SK-N-SH (cell line): ENCODE measurements around the gene PTCD1. TPM values are rescaled to one million over a fixed set of nuclear protein-coding genes. Genes with fewer than 3 reads are reported as not detected.

Experiments used
- CTCF ChIA-PET: fragments of 300-600, 350-600 bp; formaldehyde crosslinking; extraction: SDS; loops from one replicate; lab custom pipeline; 2021; lab: Yijun Ruan, JAX
- POLR2A ChIA-PET: fragments of 350-600 bp; sonication (Branson Sonifier 250); formaldehyde crosslinking; extraction: SDS; loops from one replicate; lab custom pipeline; 2020; ENCODE audit warnings: antibody characterized with exemption, inconsistent platforms; lab: Yijun Ruan, JAX
- DNase-seq: peaks from one replicate; pipeline ENCODE4 v3.0.0; 2012
- H2AFZ ChIP-seq: fragments of 200-600 bp; sonication (generic); 2 replicates; pipeline ENCODE4 v1.8.1; 2016; ENCODE audit warnings: antibody characterized with exemption, mild to moderate bottlenecking, low read depth
- H3F3A ChIP-seq: fragments of 200-600 bp; sonication (generic); replicated peaks from 2 replicates; pipeline ENCODE3; 2016; ENCODE audit warnings: antibody characterized with exemption, mild to moderate bottlenecking; ENCODE audit not compliant: insufficient read depth
- H3K27ac ChIP-seq, 2 experiments: fragments of 200-500 bp in 1 of 2; fragments of 200-600 bp in 1 of 2; sonication (Bioruptor generic) in 1 of 2; sonication (generic), shearing (Covaris generic) in 1 of 2; 2 replicates each; pipeline versions ENCODE4 v1.5.1 to v1.6.1; 2014 to 2016; ENCODE audit warnings: low read depth in 2 of 2, inconsistent platforms in 1 of 2, low read length in 1 of 2, mild to moderate bottlenecking in 1 of 2, mixed read lengths in 1 of 2
- H3K27me3 ChIP-seq: fragments of 200-600 bp; sonication (generic), shearing (Covaris generic); 2 replicates; pipeline ENCODE4 v1.6.1; 2016; ENCODE audit warnings: mixed run types; ENCODE audit not compliant: insufficient read depth
- H3K36me3 ChIP-seq, 2 experiments: fragments of 200-500 bp in 1 of 2; fragments of 200-600 bp in 1 of 2; sonication (Bioruptor generic) in 1 of 2; sonication (generic) in 1 of 2; replicated peaks in 1 of 2; 2 replicates each; pipeline versions ENCODE3 to v1.5.1; 2014 to 2016; ENCODE audit warnings: low read length in 1 of 2, mild to moderate bottlenecking in 1 of 2; ENCODE audit not compliant: insufficient read depth in 2 of 2, control insufficient read depth in 1 of 2
- H3K4me1 ChIP-seq, 2 experiments: fragments of 200-500 bp in 1 of 2; fragments of 200-600 bp in 1 of 2; sonication (Bioruptor generic) in 1 of 2; sonication (generic), shearing (Covaris generic) in 1 of 2; 2 replicates each; pipeline versions ENCODE4 v1.5.1 to v1.6.1; 2014 to 2016; ENCODE audit warnings: low read depth in 1 of 2, low read length in 1 of 2, mixed run types in 1 of 2; ENCODE audit not compliant: insufficient read depth in 2 of 2, control insufficient read depth in 1 of 2
- H3K4me2 ChIP-seq: fragments of 200-600 bp; sonication (generic), shearing (Covaris generic); 2 replicates; pipeline ENCODE4 v1.6.1; 2017; ENCODE audit warnings: mixed run types
- H3K4me3 ChIP-seq, 2 experiments: fragments of 200-500 bp in 1 of 2; fragments of 200-600 bp in 1 of 2; sonication (Bioruptor generic) in 1 of 2; sonication (generic), shearing (Covaris generic) in 1 of 2; 2 replicates each; pipeline versions ENCODE4 v1.5.1 to v1.8.1; 2014 to 2016; ENCODE audit warnings: low read depth in 2 of 2, inconsistent platforms in 1 of 2, low read length in 1 of 2, mild to moderate bottlenecking in 1 of 2, mixed read lengths in 1 of 2, moderate library complexity in 1 of 2
- H3K79me2 ChIP-seq: fragments of 200-600 bp; sonication (generic); 2 replicates; pipeline ENCODE4 v1.8.1; 2017; ENCODE audit warnings: mild to moderate bottlenecking; ENCODE audit not compliant: insufficient read depth
- H3K9ac ChIP-seq: fragments of 200-600 bp; sonication (generic); 2 replicates; pipeline ENCODE4 v1.6.1; 2017; ENCODE audit warnings: mixed run types
- H3K9me2 ChIP-seq: fragments of 200-600 bp; sonication (generic); 2 replicates; pipeline ENCODE4 v1.6.1; 2017; ENCODE audit warnings: mixed run types
- H3K9me3 ChIP-seq: fragments of 200-600 bp; sonication (generic); 2 replicates; pipeline ENCODE4 v1.6.1; 2017; ENCODE audit warnings: mixed run types, mild to moderate bottlenecking, moderate library complexity
- H4K20me1 ChIP-seq: fragments of 200-600 bp; sonication (generic); 2 replicates; pipeline ENCODE4 v1.6.1; 2017; ENCODE audit warnings: mild to moderate bottlenecking, mixed run types; ENCODE audit not compliant: insufficient read depth
- EP300 ChIP-seq, 2 experiments: IDR thresholded peaks; 2 replicates each; pipeline versions ENCODE4 v1.4.0 to v1.6.1; 2012; ENCODE audit warnings: borderline replicate concordance in 1 of 2, low read depth in 1 of 2, low read length in 1 of 2
- EZH2phosphoT487 ChIP-seq: fragments of 200-600 bp; sonication (generic); IDR thresholded peaks from 2 replicates; pipeline ENCODE4 v1.6.1; 2017; ENCODE audit warnings: low read depth, mixed run types, mild to moderate bottlenecking, antibody characterized with exemption, moderate library complexity, borderline replicate concordance
- FOSL2 ChIP-seq: IDR thresholded peaks from 2 replicates; pipeline ENCODE4 v1.4.0; 2012; ENCODE audit warnings: low read depth, mild to moderate bottlenecking, moderate library complexity, borderline replicate concordance
- FOXJ3 ChIP-seq: sonication (generic); formaldehyde crosslinking; IDR thresholded peaks from 2 replicates; pipeline ENCODE4 v1.5.1; 2020; ENCODE audit warnings: mild to moderate bottlenecking, missing genetic modification reagents
- GABPA ChIP-seq: IDR thresholded peaks from 2 replicates; pipeline ENCODE4 v1.4.0; 2012; ENCODE audit warnings: low read depth, mild to moderate bottlenecking
- MXI1 ChIP-seq: IDR thresholded peaks from 2 replicates; pipeline ENCODE4 v1.6.1; 2012; ENCODE audit warnings: mild to moderate bottlenecking, low read depth, low read length, improper control_type of control experiment
- NRF1 ChIP-seq: IDR thresholded peaks from 2 replicates; pipeline ENCODE4 v1.6.1; 2012; ENCODE audit warnings: low read depth, mild to moderate bottlenecking, low read length
- RAD21 ChIP-seq: IDR thresholded peaks from 2 replicates; pipeline ENCODE4 v1.6.1; 2012; ENCODE audit warnings: mild to moderate bottlenecking, low read length
- RCOR1 ChIP-seq: fragments of 150-350 bp; IDR thresholded peaks from 2 replicates; pipeline ENCODE4 v1.6.1; 2017; ENCODE audit warnings: antibody characterized with exemption, low read length
- RFX5 ChIP-seq: IDR thresholded peaks from 2 replicates; pipeline ENCODE4 v1.6.1; 2012; ENCODE audit warnings: mild to moderate bottlenecking, improper control_type of control experiment, low read length
- SIN3A ChIP-seq: IDR thresholded peaks from 2 replicates; pipeline ENCODE4 v1.6.1; 2012; ENCODE audit warnings: low read depth, mild to moderate bottlenecking, low read length, moderate library complexity, borderline replicate concordance
- TAF1 ChIP-seq: IDR thresholded peaks from 2 replicates; pipeline ENCODE4 v1.6.1; 2012; ENCODE audit warnings: low read depth, mild to moderate bottlenecking, low read length, moderate library complexity, borderline replicate concordance
- TCF12 ChIP-seq: IDR thresholded peaks from 2 replicates; pipeline ENCODE4 v1.4.0; 2012
- WGBS: methylation state at CpG from one replicate; pipeline ENCODE4 v1.1.6; 2017; ENCODE audit warnings: low lambda C conversion rate; 5-methylcytosine and 5-hydroxymethylcytosine counted together
- polyA plus RNA-seq, 3 experiments: library from polyadenylated mRNA; depleted of rRNA; stranded (reverse); fragments of >200 nt; gene quantifications; 2 replicates each; pipeline ENCODE4 v1.2.3, GENCODE V29; 2012
- TF ChIP-seq, protein P1 (sequence below): fragments of 150-350 bp; IDR thresholded peaks from 2 replicates; pipeline ENCODE4 v1.6.1; 2017; ENCODE audit warnings: antibody characterized with exemption, low read length, low read depth, borderline replicate concordance
- TF ChIP-seq, protein P2 (sequence below): fragments of 200-600 bp; sonication (generic); IDR thresholded peaks from 2 replicates; pipeline ENCODE4 v1.6.1; 2017; ENCODE audit warnings: antibody characterized with exemption, mild to moderate bottlenecking, moderate library complexity
- TF ChIP-seq, protein P3 (sequence below): IDR thresholded peaks from 2 replicates; pipeline ENCODE4 v1.4.0; 2012; ENCODE audit warnings: low read depth, borderline replicate concordance
- TF ChIP-seq, protein P4 (sequence below): IDR thresholded peaks from 2 replicates; pipeline ENCODE4; 2012
- TF ChIP-seq, protein P5 (sequence below): IDR thresholded peaks from 2 replicates; pipeline ENCODE4 v1.6.1; 2012; ENCODE audit warnings: mild to moderate bottlenecking, low read depth, low read length, moderate library complexity
- TF ChIP-seq, protein P6 (sequence below): IDR thresholded peaks from 2 replicates; pipeline ENCODE4 v1.4.0; 2012; ENCODE audit warnings: low read depth
- TF ChIP-seq, protein P7 (sequence below): fragments of 150-350 bp; IDR thresholded peaks from 2 replicates; pipeline ENCODE4 v1.6.1; 2016; ENCODE audit warnings: mild to moderate bottlenecking, low read depth, low read length

Gene PTCD1
- polyA plus RNA-seq, 1 of the 3 experiments (the other 2 are of a cell fraction) = 8.2 TPM

DNA sequence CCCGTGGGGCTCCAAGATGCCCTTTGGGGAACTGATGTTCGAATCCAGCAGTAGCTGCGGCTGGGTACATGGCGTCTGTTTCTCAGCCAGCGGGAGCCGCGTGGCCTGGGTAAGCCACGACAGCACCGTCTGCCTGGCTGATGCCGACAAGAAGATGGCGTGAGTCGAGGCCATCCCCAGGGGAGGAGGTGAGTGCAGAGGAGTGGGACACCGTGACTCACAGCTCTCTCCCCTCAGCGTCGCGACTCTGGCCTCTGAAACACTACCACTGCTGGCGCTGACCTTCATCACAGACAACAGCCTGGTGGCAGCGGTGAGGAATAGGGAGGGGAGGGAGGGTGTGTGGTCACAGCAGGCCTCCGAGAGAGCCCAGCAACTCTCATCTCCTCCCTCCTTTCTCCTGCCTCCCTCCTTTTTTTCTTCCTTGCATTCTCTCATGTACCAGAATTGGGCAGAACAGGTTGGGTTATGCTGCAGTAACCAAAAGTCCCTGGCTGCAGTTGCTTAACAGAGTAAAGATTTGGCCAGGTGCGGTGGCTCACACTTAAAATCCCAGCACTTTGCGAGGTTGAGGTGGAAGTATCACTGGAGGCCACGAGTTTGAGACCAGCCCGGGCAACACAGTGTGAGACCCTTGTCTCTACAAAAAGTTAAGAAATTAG, 47.5 kb downstream of the PTCD1 start:
- H3K36me3 ChIP-seq = peaks cover 57 to 80% of the 10 kb centered on the region in 2 experiments
- POLR2A ChIA-PET = interaction anchor here (0.6 to 1.0 kb wide), 2 partner anchors 13 to 18 kb away, joined by 3 read pairs; partner anchors contain the start of genes BUD31 and PDAP1
- H3K79me2 ChIP-seq = peaks cover 18% of the 10 kb centered on the region; the same call in 1 of the 2 replicates

More for the DNA sequence above, 47.5 kb downstream of the PTCD1 start:
- H3F3A ChIP-seq = peaks cover 67% of the 10 kb centered on the region
- peaks cover 0 to 17% of the 10 kb centered on the region in 2 experiments; a peak in 1 of 4 replicates for H3K4me1 ChIP-seq
- no peaks in the 10 kb centered on the region for H3K9me2 ChIP-seq
- peaks cover 31% of the 10 kb centered on the region for H4K20me1 ChIP-seq
- H3K27me3 ChIP-seq = no peaks in the 10 kb centered on the region
- H2AFZ ChIP-seq = no peak overlapping the region
- 92% methylated on average over 22 of the region's 23 CpGs for WGBS
- no peak overlapping the region for H3K27ac ChIP-seq
- no peak for TF ChIP-seq RFX5
- no peak for TF ChIP-seq MXI1
- TF ChIP-seq, protein P1, sequence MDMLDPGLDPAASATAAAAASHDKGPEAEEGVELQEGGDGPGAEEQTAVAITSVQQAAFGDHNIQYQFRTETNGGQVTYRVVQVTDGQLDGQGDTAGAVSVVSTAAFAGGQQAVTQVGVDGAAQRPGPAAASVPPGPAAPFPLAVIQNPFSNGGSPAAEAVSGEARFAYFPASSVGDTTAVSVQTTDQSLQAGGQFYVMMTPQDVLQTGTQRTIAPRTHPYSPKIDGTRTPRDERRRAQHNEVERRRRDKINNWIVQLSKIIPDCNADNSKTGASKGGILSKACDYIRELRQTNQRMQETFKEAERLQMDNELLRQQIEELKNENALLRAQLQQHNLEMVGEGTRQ = no peak
- TF ChIP-seq, protein P2, sequence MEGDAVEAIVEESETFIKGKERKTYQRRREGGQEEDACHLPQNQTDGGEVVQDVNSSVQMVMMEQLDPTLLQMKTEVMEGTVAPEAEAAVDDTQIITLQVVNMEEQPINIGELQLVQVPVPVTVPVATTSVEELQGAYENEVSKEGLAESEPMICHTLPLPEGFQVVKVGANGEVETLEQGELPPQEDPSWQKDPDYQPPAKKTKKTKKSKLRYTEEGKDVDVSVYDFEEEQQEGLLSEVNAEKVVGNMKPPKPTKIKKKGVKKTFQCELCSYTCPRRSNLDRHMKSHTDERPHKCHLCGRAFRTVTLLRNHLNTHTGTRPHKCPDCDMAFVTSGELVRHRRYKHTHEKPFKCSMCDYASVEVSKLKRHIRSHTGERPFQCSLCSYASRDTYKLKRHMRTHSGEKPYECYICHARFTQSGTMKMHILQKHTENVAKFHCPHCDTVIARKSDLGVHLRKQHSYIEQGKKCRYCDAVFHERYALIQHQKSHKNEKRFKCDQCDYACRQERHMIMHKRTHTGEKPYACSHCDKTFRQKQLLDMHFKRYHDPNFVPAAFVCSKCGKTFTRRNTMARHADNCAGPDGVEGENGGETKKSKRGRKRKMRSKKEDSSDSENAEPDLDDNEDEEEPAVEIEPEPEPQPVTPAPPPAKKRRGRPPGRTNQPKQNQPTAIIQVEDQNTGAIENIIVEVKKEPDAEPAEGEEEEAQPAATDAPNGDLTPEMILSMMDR = no peak
- TF ChIP-seq, protein P3, sequence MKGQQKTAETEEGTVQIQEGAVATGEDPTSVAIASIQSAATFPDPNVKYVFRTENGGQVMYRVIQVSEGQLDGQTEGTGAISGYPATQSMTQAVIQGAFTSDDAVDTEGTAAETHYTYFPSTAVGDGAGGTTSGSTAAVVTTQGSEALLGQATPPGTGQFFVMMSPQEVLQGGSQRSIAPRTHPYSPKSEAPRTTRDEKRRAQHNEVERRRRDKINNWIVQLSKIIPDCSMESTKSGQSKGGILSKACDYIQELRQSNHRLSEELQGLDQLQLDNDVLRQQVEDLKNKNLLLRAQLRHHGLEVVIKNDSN = no peak
- TF ChIP-seq RAD21 = no peak
- no peak for TF ChIP-seq FOXJ3 (CRISPR knock-in tag)
- TF ChIP-seq, protein P4, sequence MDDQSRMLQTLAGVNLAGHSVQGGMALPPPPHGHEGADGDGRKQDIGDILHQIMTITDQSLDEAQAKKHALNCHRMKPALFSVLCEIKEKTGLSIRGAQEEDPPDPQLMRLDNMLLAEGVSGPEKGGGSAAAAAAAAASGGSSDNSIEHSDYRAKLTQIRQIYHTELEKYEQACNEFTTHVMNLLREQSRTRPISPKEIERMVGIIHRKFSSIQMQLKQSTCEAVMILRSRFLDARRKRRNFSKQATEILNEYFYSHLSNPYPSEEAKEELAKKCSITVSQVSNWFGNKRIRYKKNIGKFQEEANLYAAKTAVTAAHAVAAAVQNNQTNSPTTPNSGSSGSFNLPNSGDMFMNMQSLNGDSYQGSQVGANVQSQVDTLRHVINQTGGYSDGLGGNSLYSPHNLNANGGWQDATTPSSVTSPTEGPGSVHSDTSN = no peak
- TF ChIP-seq FOSL2 = no peak
- TF ChIP-seq EZH2phosphoT487 = no peak
- TF ChIP-seq, protein P5, sequence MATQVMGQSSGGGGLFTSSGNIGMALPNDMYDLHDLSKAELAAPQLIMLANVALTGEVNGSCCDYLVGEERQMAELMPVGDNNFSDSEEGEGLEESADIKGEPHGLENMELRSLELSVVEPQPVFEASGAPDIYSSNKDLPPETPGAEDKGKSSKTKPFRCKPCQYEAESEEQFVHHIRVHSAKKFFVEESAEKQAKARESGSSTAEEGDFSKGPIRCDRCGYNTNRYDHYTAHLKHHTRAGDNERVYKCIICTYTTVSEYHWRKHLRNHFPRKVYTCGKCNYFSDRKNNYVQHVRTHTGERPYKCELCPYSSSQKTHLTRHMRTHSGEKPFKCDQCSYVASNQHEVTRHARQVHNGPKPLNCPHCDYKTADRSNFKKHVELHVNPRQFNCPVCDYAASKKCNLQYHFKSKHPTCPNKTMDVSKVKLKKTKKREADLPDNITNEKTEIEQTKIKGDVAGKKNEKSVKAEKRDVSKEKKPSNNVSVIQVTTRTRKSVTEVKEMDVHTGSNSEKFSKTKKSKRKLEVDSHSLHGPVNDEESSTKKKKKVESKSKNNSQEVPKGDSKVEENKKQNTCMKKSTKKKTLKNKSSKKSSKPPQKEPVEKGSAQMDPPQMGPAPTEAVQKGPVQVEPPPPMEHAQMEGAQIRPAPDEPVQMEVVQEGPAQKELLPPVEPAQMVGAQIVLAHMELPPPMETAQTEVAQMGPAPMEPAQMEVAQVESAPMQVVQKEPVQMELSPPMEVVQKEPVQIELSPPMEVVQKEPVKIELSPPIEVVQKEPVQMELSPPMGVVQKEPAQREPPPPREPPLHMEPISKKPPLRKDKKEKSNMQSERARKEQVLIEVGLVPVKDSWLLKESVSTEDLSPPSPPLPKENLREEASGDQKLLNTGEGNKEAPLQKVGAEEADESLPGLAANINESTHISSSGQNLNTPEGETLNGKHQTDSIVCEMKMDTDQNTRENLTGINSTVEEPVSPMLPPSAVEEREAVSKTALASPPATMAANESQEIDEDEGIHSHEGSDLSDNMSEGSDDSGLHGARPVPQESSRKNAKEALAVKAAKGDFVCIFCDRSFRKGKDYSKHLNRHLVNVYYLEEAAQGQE = no peak
- TF ChIP-seq TCF12 = no peak
- TF ChIP-seq, protein P6, sequence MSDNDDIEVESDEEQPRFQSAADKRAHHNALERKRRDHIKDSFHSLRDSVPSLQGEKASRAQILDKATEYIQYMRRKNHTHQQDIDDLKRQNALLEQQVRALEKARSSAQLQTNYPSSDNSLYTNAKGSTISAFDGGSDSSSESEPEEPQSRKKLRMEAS = no peak
- no peak for TF ChIP-seq GABPA
- TF ChIP-seq NRF1 = no peak
- TF ChIP-seq RCOR1 = no peak
- TF ChIP-seq EP300 (IDR thresholded peaks at IDR 0.05; ENCODE audit: borderline replicate concordance in 1 of 2, low read depth in 1 of 2, low read length in 1 of 2) = no peak
- TF ChIP-seq SIN3A = no peak
- no peak for TF ChIP-seq TAF1
- TF ChIP-seq, protein P7, sequence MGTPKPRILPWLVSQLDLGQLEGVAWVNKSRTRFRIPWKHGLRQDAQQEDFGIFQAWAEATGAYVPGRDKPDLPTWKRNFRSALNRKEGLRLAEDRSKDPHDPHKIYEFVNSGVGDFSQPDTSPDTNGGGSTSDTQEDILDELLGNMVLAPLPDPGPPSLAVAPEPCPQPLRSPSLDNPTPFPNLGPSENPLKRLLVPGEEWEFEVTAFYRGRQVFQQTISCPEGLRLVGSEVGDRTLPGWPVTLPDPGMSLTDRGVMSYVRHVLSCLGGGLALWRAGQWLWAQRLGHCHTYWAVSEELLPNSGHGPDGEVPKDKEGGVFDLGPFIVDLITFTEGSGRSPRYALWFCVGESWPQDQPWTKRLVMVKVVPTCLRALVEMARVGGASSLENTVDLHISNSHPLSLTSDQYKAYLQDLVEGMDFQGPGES = no peak
- TF ChIP-seq, all 33 proteins: peak for 0
- no peak for DNase-seq
- Histone ChIP-seq H3K9ac (no peak overlapping the region), H3K4me3 (no peak overlapping the region), H3K4me2 (no peak overlapping the region), H3K9me3 (no peaks in the 10 kb centered on the region)
- CTCF ChIA-PET = interaction anchor here (0.6 to 1.2 kb wide), 2 partner anchors 39 to 178 kb away, joined by 3 to 5 read pairs; no protein-coding TSS in a partner anchor
